Colonic mucosa (tissue), 4 donors: ENCODE measurements around the gene OGG1. TPM values are rescaled to one million over a fixed set of nuclear protein-coding genes. Genes with fewer than 3 reads are reported as not detected.
A peak's percentile ranks its signal among the peaks of the same experiment; 100 is the strongest.
"Not testable (repeated sequence)": the region's sequence is repeated elsewhere in the genome, so short reads cannot be mapped to it uniquely, and the experiment has no call there.

Experiments
- DNase-seq: peaks from one replicate; pipeline ENCODE4 v3.0.0-alpha.2; 2020
- H3K27ac ChIP-seq: fragments of 200-600 bp; one replicate; pipeline ENCODE4 v1.8.0; 2021
- H3K27me3 ChIP-seq: fragments of 200-600 bp; one replicate; pipeline ENCODE4 v1.8.0; 2021
- H3K36me3 ChIP-seq: fragments of 200-600 bp; one replicate; pipeline ENCODE4 v1.8.0; 2021
- H3K4me1 ChIP-seq: fragments of 200-600 bp; one replicate; pipeline ENCODE4 v1.8.0; 2021; ENCODE audit warnings: mild to moderate bottlenecking
- H3K4me3 ChIP-seq: fragments of 200-600 bp; one replicate; pipeline ENCODE4 v1.8.0; 2021
- H3K9ac ChIP-seq, 2 donors: one replicate each; pipeline ENCODE4 v1.7.0; 2013; ENCODE audit warnings: control low read depth in 2 of 2, low read depth in 2 of 2, low read length in 2 of 2
- H3K9me3 ChIP-seq: fragments of 200-600 bp; one replicate; pipeline ENCODE4 v1.8.0; 2021
- CTCF ChIP-seq: fragments of 200-600 bp; IDR thresholded peaks from one replicate; pipeline ENCODE4 v1.8.0; 2022; ENCODE audit warnings: antibody characterized with exemption, mild to moderate bottlenecking
- intact Hi-C: fragments of 100-400 bp; cut with DNase I; formaldehyde crosslinking; loops from one replicate; pipeline ENCODE4 v1.14.1; 2022
- total RNA-seq, 2 donors: library from RNA; stranded (reverse); fragmentation: NEBNext Ultra II Directional in 1 of 2; extraction: Animal tissue kit (Norgen Biotek cat#: 25700) in 1 of 2; gene quantifications; one replicate each; pipeline ENCODE4 v1.2.1, GENCODE V29; 2021
- donor health status: healthy.
- donor health status: DM: no; HTN: no; CAD: no.
- donor health status: DM: no; HTN: no; CAD: no.

Gene OGG1
- total RNA-seq, 2 donors from 2014 or later = 19.1 to 24.9 TPM

GRCh38 chr3:9770276-9770812, 20.6 kb downstream of the OGG1 start:
- no peak for TF ChIP-seq CTCF
- DNase-seq = peak; percentile 93
- intact Hi-C loops = no loop called here
- Histone ChIP-seq H3K4me3 (peak overlapping the region; percentile 52), H3K9me3 (no peaks in the 10 kb centered on the region), H3K36me3 (no peaks in the 10 kb centered on the region), H3K27ac (peak overlapping the region; percentile 59), H3K9ac (peak overlapping the region; percentile 88 to 94), H3K4me1 (peaks cover 5% of the 10 kb centered on the region), H3K27me3 (no peaks in the 10 kb centered on the region)

DNA sequence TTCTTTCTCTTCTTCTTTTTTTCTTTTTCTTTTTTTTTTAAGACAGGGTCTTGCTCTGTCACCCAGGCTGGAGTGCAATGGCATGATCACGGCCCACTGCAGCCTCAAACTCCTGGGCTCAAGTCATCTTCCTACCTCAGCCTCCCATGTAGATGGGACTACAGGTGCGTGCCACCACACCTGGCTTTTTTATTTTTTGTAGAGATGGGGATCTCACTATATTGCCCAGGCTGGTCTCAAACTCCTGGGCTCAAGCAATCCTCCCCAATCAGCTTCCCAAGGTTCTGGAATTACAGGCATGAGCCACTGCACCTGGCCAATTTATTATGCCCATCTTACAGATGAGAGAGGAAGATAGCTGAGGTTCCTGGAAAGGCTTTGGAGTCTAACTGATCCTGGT, 21.3 kb downstream of the OGG1 start:
- H3K27ac ChIP-seq, intact Hi-C loops, H3K27me3 ChIP-seq, H3K4me3 ChIP-seq, H3K36me3 ChIP-seq, H3K4me1 ChIP-seq, H3K9me3 ChIP-seq, DNase-seq, H3K9ac ChIP-seq: not testable (repeated sequence)

DNA sequence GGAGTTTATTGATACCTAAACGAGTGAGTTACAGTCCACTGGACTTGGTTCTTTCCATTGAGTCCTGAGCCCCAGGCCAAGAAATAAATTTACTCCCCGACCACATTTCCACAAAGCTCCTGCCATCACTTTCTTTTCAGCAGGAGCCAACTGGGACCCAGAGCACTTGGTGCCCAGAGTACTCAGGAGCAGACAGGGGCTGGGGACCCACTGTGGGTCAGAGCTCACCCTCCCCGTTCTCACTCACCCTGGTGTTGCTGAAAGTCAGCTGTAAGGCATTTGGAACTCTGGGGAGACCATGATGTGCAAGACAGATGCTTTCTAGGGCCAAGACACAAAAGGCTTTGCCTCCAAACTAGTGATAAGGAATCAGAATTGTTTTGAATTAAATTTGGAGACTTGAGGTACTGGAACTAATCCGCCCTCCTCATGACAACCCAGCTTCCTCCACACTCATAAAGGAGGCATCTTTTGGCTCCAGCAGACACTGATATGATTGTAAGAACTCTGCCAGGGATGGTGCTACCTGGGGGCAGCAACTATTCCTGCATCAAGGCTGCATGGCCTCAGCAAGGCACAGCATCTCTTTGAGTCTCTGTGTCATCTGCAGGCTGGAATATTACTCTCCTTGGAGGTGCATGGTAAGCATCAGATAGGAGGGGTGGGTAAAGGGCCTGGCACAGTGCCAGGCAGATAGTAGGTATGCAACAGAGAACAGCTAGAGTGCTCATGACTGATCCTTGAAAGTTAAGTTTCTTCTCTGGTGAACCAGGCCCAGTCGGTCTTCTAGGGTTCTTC, 27.3 kb downstream of the OGG1 start:
- intact Hi-C loops = no loop called here
- no peak overlapping the region for H3K9ac ChIP-seq
- DNase-seq = no peak
- no peak overlapping the region for H3K27ac ChIP-seq
- no peak overlapping the region for H3K4me3 ChIP-seq
- no peaks in the 10 kb centered on the region for H3K27me3 ChIP-seq
- no peak for TF ChIP-seq CTCF
- no peaks in the 10 kb centered on the region for H3K9me3 ChIP-seq
- H3K4me1 ChIP-seq = no peaks in the 10 kb centered on the region
- H3K36me3 ChIP-seq = no peaks in the 10 kb centered on the region

GRCh38 chr3:9777694-9778021, 27.9 kb downstream of the OGG1 start:
- intact Hi-C loops = no loop called here

GRCh38 chr3:9778143-9779074, 28.7 kb downstream of the OGG1 start:
- Histone ChIP-seq H3K4me1 (no peaks in the 10 kb centered on the region), H3K4me3 (no peak overlapping the region), H3K9ac (no peak overlapping the region), H3K27ac (peak overlapping the region; percentile 24), H3K27me3 (no peaks in the 10 kb centered on the region), H3K36me3 (no peaks in the 10 kb centered on the region), H3K9me3 (no peaks in the 10 kb centered on the region)
- intact Hi-C loops = no loop called here
- no peak for TF ChIP-seq CTCF
- DNase-seq = no peak

More at GRCh38 chr3:9777694-9778021, 27.9 kb downstream of the OGG1 start:
- Histone ChIP-seq H3K9ac (no peak overlapping the region), H3K27ac (no peak overlapping the region), H3K4me1 (no peaks in the 10 kb centered on the region), H3K9me3 (no peaks in the 10 kb centered on the region), H3K36me3 (no peaks in the 10 kb centered on the region), H3K4me3 (no peak overlapping the region), H3K27me3 (no peaks in the 10 kb centered on the region)
- TF ChIP-seq CTCF = no peak
- DNase-seq = no peak
